ENCODE data around the gene RCN2.

DNA sequence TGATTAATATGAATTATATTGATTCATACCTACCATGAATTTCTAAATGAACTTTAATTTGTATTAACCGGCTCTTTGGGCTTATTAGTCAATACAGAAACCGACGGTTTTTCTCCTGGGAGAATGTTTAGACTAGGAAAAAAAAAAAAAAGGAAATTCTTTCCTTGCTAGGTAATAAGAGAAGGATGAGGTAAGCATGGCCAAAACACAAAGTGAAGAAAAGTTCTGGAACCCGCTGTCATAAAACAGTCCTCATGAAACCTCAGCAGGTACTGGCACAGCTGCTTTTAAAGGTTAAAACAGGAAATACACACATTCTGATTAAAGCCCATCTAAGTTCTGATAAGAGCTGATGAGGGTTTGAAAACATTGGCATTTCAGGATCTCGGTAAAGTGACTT, 32.6 kb downstream of the RCN2 start:
- no peak for TF ChIP-seq REST (IDR thresholded peaks at IDR 0.05; ENCODE audit: insufficient read depth in 1 of 2, low read depth in 2 of 2, low read length in 2 of 2)
- no peak for TF ChIP-seq POLR2AphosphoS5 (IDR thresholded peaks at IDR 0.05; ENCODE audit: low read depth, low read length)
- no peak for TF ChIP-seq SIN3A (IDR thresholded peaks at IDR 0.05; ENCODE audit: borderline replicate concordance, insufficient read depth, low read length)
- TF ChIP-seq TAF1 (IDR thresholded peaks at IDR 0.05; ENCODE audit: borderline replicate concordance, insufficient read depth, low read length), result no peak

Measured in PFSK-1 (cell line).